ENCODE results near the gene GPR27.

GRCh38 chr3:71732637-71733036 is 21.0 kb upstream of the GPR27 start:
- no peak for TF ChIP-seq EZH2phosphoT487 (conservative IDR thresholded peaks at IDR 0.05; ENCODE audit: low read length)
- no peak for TF ChIP-seq CTCF (IDR thresholded peaks at IDR 0.05; ENCODE audit: insufficient read depth, low read length, poor library complexity, severe bottlenecking)

Measured in SU-DHL-6 (cell line).